CD4-positive, alpha-beta memory T cell (primary cell): ENCODE results near the gene OPCML. TPM values are rescaled to one million over a fixed set of nuclear protein-coding genes. Genes with fewer than 3 reads are reported as not detected.

ENCODE experiments used
- CTCF ChIA-PET: fragments of 350-600 bp; sonication (Branson Sonifier 250); formaldehyde crosslinking; loops from one replicate; lab custom pipeline; 2021; ENCODE audit warnings: inconsistent platforms; ENCODE audit not compliant: partially characterized antibody; lab: Charles Lee
- POLR2A ChIA-PET: fragments of 350-600 bp; sonication (Branson Sonifier 250); formaldehyde crosslinking; loops from one replicate; lab custom pipeline; 2021; ENCODE audit not compliant: partially characterized antibody; lab: Charles Lee
- DNase-seq, 5 donors: peaks; one replicate each; pipeline versions ENCODE4 v3.0.0 to v3.0.0-alpha.2; 2020 to 2022; ENCODE audit warnings: mixed read lengths in 1 of 5
- H3K27ac ChIP-seq: one replicate; pipeline ENCODE4 v1.7.0; 2013; ENCODE audit warnings: low read depth, low read length
- H3K27me3 ChIP-seq: 2 replicates; pipeline ENCODE4 v1.7.0; 2013; ENCODE audit warnings: mild to moderate bottlenecking, low read length, moderate library complexity; ENCODE audit not compliant: insufficient read depth
- H3K36me3 ChIP-seq: 2 replicates; pipeline ENCODE4 v1.7.0; 2013; ENCODE audit warnings: mild to moderate bottlenecking, low read length, moderate library complexity; ENCODE audit not compliant: insufficient read depth
- H3K4me1 ChIP-seq: 2 replicates; pipeline ENCODE4 v1.7.0; 2013; ENCODE audit warnings: mild to moderate bottlenecking, low read length, moderate library complexity; ENCODE audit not compliant: insufficient read depth
- H3K4me3 ChIP-seq, 2 donors: one replicate each; pipeline ENCODE4 v1.7.0; 2013; ENCODE audit warnings: low read length in 2 of 2, mild to moderate bottlenecking in 1 of 2
- H3K9me3 ChIP-seq, 2 donors: one replicate each; pipeline ENCODE4 v1.7.0; 2013; ENCODE audit warnings: low read length in 2 of 2, control low read depth in 1 of 2; ENCODE audit not compliant: control insufficient read depth in 1 of 2
- H3K27ac Mint-ChIP-seq, 7 donors: one replicate each; pipeline ENCODE4 v1.8.0; 2020 to 2021; ENCODE audit warnings: mixed read lengths in 7 of 7, mild to moderate bottlenecking in 6 of 7, inconsistent platforms in 3 of 7, moderate library complexity in 3 of 7
- H3K27me3 Mint-ChIP-seq, 2 donors: one replicate each; pipeline ENCODE4 v1.8.0; 2020 to 2021; ENCODE audit warnings: mixed read lengths in 2 of 2
- H3K36me3 Mint-ChIP-seq, 2 donors: one replicate each; pipeline ENCODE4 v1.8.0; 2020 to 2021; ENCODE audit warnings: mixed read lengths in 2 of 2, inconsistent platforms in 1 of 2, mild to moderate bottlenecking in 1 of 2
- H3K4me1 Mint-ChIP-seq, 4 donors: one replicate each; pipeline ENCODE4 v1.8.0; 2020 to 2021; ENCODE audit warnings: mixed read lengths in 4 of 4, mild to moderate bottlenecking in 1 of 4
- H3K4me3 Mint-ChIP-seq, 8 donors: one replicate each; pipeline ENCODE4 v1.8.0; 2020 to 2021; ENCODE audit warnings: mixed read lengths in 8 of 8, mild to moderate bottlenecking in 7 of 8, moderate library complexity in 6 of 8, inconsistent platforms in 3 of 8
- H3K9me3 Mint-ChIP-seq, 8 donors: one replicate each; pipeline ENCODE4 v1.8.0; 2020 to 2021; ENCODE audit warnings: mixed read lengths in 8 of 8, mild to moderate bottlenecking in 5 of 8, inconsistent platforms in 3 of 8, moderate library complexity in 1 of 8
- intact Hi-C: fragments of 100-400 bp; cut with micrococcal nuclease; formaldehyde crosslinking; loops from one replicate; pipeline ENCODE4 v1.15.1; 2023
- polyA plus RNA-seq, 2 donors: library from polyadenylated mRNA; unstranded; fragments of 300-500 nt; fragmentation: Illumina TruSeq; gene quantifications; one replicate each; pipeline ENCODE4 v1.2.3, GENCODE V29; 2021
- total RNA-seq, 2 experiments: library from RNA; stranded (reverse); gene quantifications; one replicate each; pipeline ENCODE4 v1.2.3, GENCODE V29; 2021

Gene OPCML
- total and polyA plus RNA-seq, 4 experiments from 2014 or later = not detected

DNA sequence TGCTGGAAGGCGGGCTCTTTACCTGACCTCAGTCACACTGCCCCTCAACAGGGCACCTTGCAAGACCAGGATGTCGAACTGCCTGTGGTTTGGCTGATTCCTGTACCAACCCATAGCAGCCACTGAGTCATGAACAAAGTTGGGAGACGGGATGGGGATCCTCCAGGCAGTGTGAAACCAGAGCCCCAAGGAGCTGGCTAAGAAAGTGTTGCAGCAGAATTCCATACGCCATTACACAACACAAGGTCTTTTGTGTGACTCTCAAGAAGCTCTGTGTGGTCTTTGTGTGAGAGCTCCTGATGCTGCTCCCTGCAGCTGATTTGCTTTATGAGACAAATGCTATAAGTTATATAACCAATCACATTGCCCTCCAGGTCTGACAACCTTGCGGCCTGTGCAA lies 617.7 kb downstream of the OPCML start:
- H3K4me3 Mint-ChIP-seq = no peak overlapping the region
- no peaks in the 10 kb centered on the region for H3K27me3 ChIP-seq
- DNase-seq = no peak
- intact Hi-C loops = no loop called here
- no peaks in the 10 kb centered on the region for H3K9me3 ChIP-seq
- no peak overlapping the region for H3K4me3 ChIP-seq
- no peak overlapping the region for H3K27ac Mint-ChIP-seq
- H3K27ac ChIP-seq = no peak overlapping the region
- H3K36me3 ChIP-seq = no peaks in the 10 kb centered on the region
- no peaks in the 10 kb centered on the region for H3K36me3 Mint-ChIP-seq
- no peaks in the 10 kb centered on the region for H3K9me3 Mint-ChIP-seq
- no peaks in the 10 kb centered on the region for H3K4me1 Mint-ChIP-seq
- peaks cover 0 to 1% of the 10 kb centered on the region in 2 donors for H3K27me3 Mint-ChIP-seq
- CTCF ChIA-PET = no interaction called here
- POLR2A ChIA-PET = no interaction called here
- no peaks in the 10 kb centered on the region for H3K4me1 ChIP-seq

DNA sequence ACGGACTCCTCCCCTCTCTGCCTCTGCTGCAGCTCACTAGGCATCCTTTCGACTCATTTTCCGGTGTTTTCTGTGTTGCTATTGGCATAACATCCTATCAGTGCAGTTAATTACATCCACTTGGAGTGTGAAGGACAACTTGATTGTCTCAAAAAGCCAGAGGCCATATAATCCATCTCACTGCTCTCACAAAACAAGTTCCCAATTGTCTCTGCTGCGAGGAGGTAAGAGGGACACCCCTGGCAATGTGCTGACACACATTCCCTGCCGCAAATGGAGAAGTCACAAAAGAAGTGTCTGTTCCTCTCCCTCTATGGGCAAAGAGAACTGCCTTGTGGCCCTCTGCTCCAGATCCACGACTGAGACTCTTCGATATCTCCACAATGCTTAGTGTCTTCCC lies 618.4 kb downstream of the OPCML start:
- H3K27ac Mint-ChIP-seq = no peak overlapping the region
- ChIA-PET POLR2A (no interaction called here), CTCF (no interaction called here)
- H3K9me3 Mint-ChIP-seq = no peaks in the 10 kb centered on the region
- no peak for DNase-seq
- intact Hi-C loops = no loop called here
- no peaks in the 10 kb centered on the region for H3K9me3 ChIP-seq
- peaks cover 0 to 1% of the 10 kb centered on the region in 2 donors for H3K27me3 Mint-ChIP-seq
- no peaks in the 10 kb centered on the region for H3K36me3 Mint-ChIP-seq
- H3K4me3 ChIP-seq = no peak overlapping the region
- no peaks in the 10 kb centered on the region for H3K4me1 Mint-ChIP-seq
- no peak overlapping the region for H3K27ac ChIP-seq
- no peaks in the 10 kb centered on the region for H3K4me1 ChIP-seq
- no peak overlapping the region for H3K4me3 Mint-ChIP-seq
- H3K36me3 ChIP-seq = no peaks in the 10 kb centered on the region
- no peaks in the 10 kb centered on the region for H3K27me3 ChIP-seq

DNA sequence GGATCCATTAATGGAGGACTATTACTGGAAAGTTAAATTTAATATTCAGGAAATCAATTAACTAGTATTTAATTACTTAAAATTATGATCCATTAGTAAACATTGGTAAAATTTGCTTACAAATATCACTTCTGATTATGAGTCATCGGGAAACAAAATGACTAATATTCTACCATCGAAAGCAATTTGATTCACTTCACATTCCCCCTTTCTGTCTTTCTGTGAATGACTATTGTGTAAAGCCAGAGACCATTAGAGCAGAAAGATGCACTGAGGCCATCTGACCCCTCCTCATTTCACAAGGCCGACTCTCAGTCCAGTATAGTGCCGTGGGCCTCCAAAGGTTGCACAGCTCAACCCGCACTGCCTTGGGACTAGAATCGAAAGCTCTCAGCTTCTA lies 619.0 kb downstream of the OPCML start:
- H3K4me1 ChIP-seq = no peaks in the 10 kb centered on the region
- no peak for DNase-seq
- ChIA-PET CTCF (no interaction called here), POLR2A (no interaction called here)
- intact Hi-C loops = no loop called here
- no peaks in the 10 kb centered on the region for H3K27me3 ChIP-seq
- Mint-ChIP-seq H3K4me1 (no peaks in the 10 kb centered on the region), H3K36me3 (no peaks in the 10 kb centered on the region), H3K27me3 (peaks cover 0 to 1% of the 10 kb centered on the region in 2 donors), H3K9me3 (no peaks in the 10 kb centered on the region), H3K27ac (no peak overlapping the region), H3K4me3 (no peak overlapping the region)
- no peaks in the 10 kb centered on the region for H3K9me3 ChIP-seq
- no peaks in the 10 kb centered on the region for H3K36me3 ChIP-seq
- H3K4me3 ChIP-seq = no peak overlapping the region
- no peak overlapping the region for H3K27ac ChIP-seq

DNA sequence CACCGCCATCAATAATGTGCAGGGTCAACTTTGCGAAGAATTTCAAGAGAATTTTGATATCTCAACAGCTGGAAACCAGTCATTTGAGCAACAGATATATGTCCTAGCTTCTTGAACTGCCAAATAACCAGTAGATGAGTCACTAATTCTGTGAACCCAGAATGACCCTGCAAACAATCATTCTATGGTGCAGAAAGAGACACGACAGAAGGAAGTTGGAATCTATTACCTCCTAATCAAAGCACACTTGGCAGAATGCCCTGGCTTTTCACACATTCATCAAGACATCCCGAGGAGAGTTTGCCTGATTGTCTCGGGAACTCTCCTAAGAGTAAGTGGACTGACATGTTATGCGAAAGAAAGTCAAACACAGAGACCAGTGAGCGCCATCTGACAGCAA lies 621.1 kb downstream of the OPCML start:
- intact Hi-C loops = no loop called here
- Mint-ChIP-seq H3K4me3 (no peak overlapping the region), H3K27ac (no peak overlapping the region), H3K9me3 (peaks cover 0 to 3% (median 0%) of the 10 kb centered on the region in 8 donors), H3K27me3 (peaks cover 0 to 1% of the 10 kb centered on the region in 2 donors), H3K36me3 (no peaks in the 10 kb centered on the region), H3K4me1 (no peaks in the 10 kb centered on the region)
- Histone ChIP-seq H3K27me3 (no peaks in the 10 kb centered on the region), H3K27ac (no peak overlapping the region), H3K36me3 (no peaks in the 10 kb centered on the region), H3K4me1 (no peaks in the 10 kb centered on the region), H3K9me3 (no peaks in the 10 kb centered on the region), H3K4me3 (no peak overlapping the region)
- POLR2A ChIA-PET = no interaction called here
- DNase-seq = no peak
- CTCF ChIA-PET = no interaction called here

DNA sequence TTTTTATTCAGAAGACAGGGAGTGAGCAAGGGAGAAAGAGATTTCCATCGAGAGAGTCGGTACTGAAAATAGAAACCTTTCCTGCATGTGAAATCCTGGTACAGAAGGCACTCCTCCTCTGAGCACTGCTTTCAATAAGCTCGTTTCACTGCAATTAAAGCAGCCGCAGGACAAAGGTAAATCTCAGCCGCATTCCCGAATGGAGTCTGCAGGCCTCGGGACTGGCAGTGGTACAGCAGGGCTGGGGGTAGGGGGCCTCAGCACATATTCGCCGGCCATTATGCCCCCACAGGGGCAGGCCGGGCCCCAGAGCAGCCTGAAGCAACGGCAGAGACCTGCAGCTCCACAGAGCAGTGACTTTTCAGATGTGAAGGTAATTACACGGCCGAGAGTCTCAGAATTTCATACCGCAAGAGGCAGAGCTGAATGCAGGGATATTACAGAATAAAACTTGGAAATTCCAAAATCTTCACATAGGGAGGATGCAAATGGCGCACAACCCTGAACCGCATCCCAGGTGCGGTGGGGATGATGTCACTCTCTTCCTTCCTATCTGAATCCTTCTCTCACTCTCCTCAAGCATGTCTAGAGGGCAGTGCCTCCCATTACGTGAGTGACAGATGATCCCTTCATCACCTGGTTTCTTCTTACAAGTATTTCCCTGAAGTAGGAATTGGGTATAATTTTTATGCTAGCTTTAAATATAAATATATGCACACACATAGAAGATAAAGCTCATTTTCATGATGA lies 622.1 kb downstream of the OPCML start:
- POLR2A ChIA-PET = no interaction called here
- intact Hi-C loops = no loop called here

DNA sequence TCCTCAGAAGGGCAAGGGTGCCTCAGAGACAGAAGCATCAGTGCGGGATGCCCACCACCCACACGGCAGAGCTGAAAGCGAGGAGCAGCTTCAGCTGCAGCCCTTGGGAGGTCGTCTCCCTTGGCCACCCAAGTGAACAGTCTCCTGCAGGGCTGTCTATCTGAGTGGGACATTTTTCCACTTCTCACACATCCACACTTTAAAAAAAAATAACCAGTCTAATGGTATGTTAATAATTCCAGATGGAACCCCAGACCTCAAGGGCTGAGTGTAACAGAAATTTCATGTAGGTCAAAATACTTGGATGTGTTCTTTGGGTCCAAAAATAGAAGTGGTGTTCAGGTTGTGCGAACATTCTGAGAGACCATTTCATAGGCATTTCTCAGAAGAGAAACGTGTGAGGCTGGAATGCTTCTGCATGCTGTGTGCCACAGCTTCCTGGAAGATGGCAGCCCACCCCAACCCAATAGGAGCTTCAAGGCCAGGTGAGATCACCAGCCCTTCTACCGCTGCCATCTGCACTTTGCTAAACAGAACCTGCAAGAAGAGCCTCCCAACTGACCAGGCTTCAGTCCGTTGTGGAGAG lies 623.2 kb downstream of the OPCML start:
- Mint-ChIP-seq H3K27me3 (peaks cover 0 to 1% of the 10 kb centered on the region in 2 donors), H3K4me3 (no peak overlapping the region), H3K4me1 (no peaks in the 10 kb centered on the region), H3K9me3 (peaks cover 0 to 3% (median 0%) of the 10 kb centered on the region in 8 donors), H3K27ac (no peak overlapping the region), H3K36me3 (no peaks in the 10 kb centered on the region)
- intact Hi-C loops = no loop called here
- H3K4me1 ChIP-seq = no peaks in the 10 kb centered on the region
- no peaks in the 10 kb centered on the region for H3K9me3 ChIP-seq
- POLR2A ChIA-PET = no interaction called here
- no peaks in the 10 kb centered on the region for H3K27me3 ChIP-seq
- H3K4me3 ChIP-seq = no peak overlapping the region
- CTCF ChIA-PET = no interaction called here
- no peak overlapping the region for H3K27ac ChIP-seq
- no peaks in the 10 kb centered on the region for H3K36me3 ChIP-seq
- no peak for DNase-seq

More for the DNA sequence above, 622.1 kb downstream of the OPCML start:
- Mint-ChIP-seq H3K36me3 (no peaks in the 10 kb centered on the region), H3K4me3 (no peak overlapping the region), H3K27me3 (peaks cover 0 to 1% of the 10 kb centered on the region in 2 donors), H3K9me3 (peaks cover 0 to 3% (median 0%) of the 10 kb centered on the region in 8 donors), H3K27ac (no peak overlapping the region), H3K4me1 (no peaks in the 10 kb centered on the region)
- no peak for DNase-seq
- Histone ChIP-seq H3K27me3 (no peaks in the 10 kb centered on the region), H3K36me3 (no peaks in the 10 kb centered on the region), H3K9me3 (no peaks in the 10 kb centered on the region), H3K27ac (no peak overlapping the region), H3K4me3 (no peak overlapping the region), H3K4me1 (no peaks in the 10 kb centered on the region)
- CTCF ChIA-PET = no interaction called here

DNA sequence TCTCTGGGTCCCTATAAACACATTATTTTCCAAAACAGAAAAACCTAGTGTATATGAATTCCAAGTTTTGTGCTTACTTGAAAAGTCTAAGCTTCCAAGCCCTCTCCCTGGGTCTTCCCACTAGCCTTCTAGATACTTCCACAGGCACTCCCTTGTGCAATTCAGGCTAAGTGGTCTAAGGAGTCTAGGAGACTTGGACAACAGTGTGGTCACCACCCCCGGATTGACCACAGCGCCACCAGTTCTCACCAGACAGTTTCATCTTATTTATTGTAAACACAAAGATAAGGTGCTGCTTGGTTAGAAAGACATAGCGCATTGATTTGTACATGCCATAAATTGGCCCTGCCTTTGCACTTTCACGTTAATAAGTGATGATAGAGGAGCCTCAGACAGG lies 623.9 kb downstream of the OPCML start:
- no peaks in the 10 kb centered on the region for H3K9me3 ChIP-seq
- Mint-ChIP-seq H3K4me3 (no peak overlapping the region), H3K27ac (no peak overlapping the region), H3K4me1 (no peaks in the 10 kb centered on the region), H3K9me3 (peaks cover 0 to 4% (median 0%) of the 10 kb centered on the region in 8 donors), H3K36me3 (no peaks in the 10 kb centered on the region), H3K27me3 (peaks cover 0 to 1% of the 10 kb centered on the region in 2 donors)
- H3K36me3 ChIP-seq = no peaks in the 10 kb centered on the region
- H3K4me3 ChIP-seq = no peak overlapping the region
- no peak overlapping the region for H3K27ac ChIP-seq
- intact Hi-C loops = no loop called here
- CTCF ChIA-PET = no interaction called here
- no peaks in the 10 kb centered on the region for H3K4me1 ChIP-seq
- POLR2A ChIA-PET = no interaction called here
- no peaks in the 10 kb centered on the region for H3K27me3 ChIP-seq
- no peak for DNase-seq
